Neural cell (in vitro differentiated cells): ENCODE data around the gene ITGB2.

ENCODE experiments used
- CTCF ChIP-seq: fragments of 450-650 bp; IDR thresholded peaks from 2 replicates; pipeline ENCODE4 v1.5.1; 2014; ENCODE audit warnings: antibody characterized with exemption, mild to moderate bottlenecking, moderate library complexity; ENCODE audit not compliant: poor library complexity, severe bottlenecking
- EP300 ChIP-seq: fragments of 450-650 bp; conservative IDR thresholded peaks from 2 replicates; pipeline ENCODE4 v1.6.1; 2014; ENCODE audit warnings: antibody characterized with exemption, mild to moderate bottlenecking, moderate library complexity; ENCODE audit not compliant: poor library complexity, severe bottlenecking
- EZH2 ChIP-seq: fragments of 200-600, 300-800 bp; shearing (Covaris generic), sonication (generic); IDR thresholded peaks from 2 replicates; pipeline ENCODE4 v1.6.1; 2014; ENCODE audit warnings: antibody characterized with exemption, low read length, borderline replicate concordance, mild to moderate bottlenecking; ENCODE audit not compliant: insufficient read depth, poor library complexity, severe bottlenecking
- MXI1 ChIP-seq: fragments of 450-650 bp; conservative IDR thresholded peaks from 2 replicates; pipeline ENCODE4 v1.6.1; 2014; ENCODE audit warnings: antibody characterized with exemption, mild to moderate bottlenecking; ENCODE audit not compliant: poor library complexity, severe bottlenecking
- POLR2AphosphoS5 ChIP-seq: IDR thresholded peaks from 2 replicates; pipeline ENCODE4 v1.6.1; 2012
- REST ChIP-seq: IDR thresholded peaks from 2 replicates; pipeline ENCODE4 v1.6.1; 2012; ENCODE audit warnings: borderline replicate concordance
- TAF1 ChIP-seq: IDR thresholded peaks from 2 replicates; pipeline ENCODE4 v1.6.1; 2012; ENCODE audit warnings: low read depth

- TF ChIP-seq POLR2AphosphoS5 (no peak), REST (no peak), CTCF (no peak), TAF1 (no peak), EP300 (no peak), MXI1 (no peak), EZH2 (no peak)
These were observed 77.8 kb downstream of the ITGB2 start for GRCh38 chr21:44842721-44843445.
